PFSK-1 (cell line): Measurements from ENCODE around the gene PPARG.

Experiments used
- FOXP2 ChIP-seq: optimal IDR thresholded peaks from 2 replicates; pipeline ENCODE3; 2011; ENCODE audit warnings: borderline replicate concordance, control low read depth, inconsistent platforms; ENCODE audit not compliant: insufficient read depth; ENCODE audit errors: extremely low read length, extremely low read depth
- POLR2AphosphoS5 ChIP-seq: IDR thresholded peaks from 2 replicates; pipeline ENCODE4 v1.6.1; 2012; ENCODE audit warnings: low read depth, mild to moderate bottlenecking, control low read depth, low read length, moderate library complexity
- REST ChIP-seq, 2 experiments: IDR thresholded peaks; 2 replicates each; pipeline versions ENCODE4 v1.6.1 to v1.8.0; 2011 to 2012; ENCODE audit warnings: low read depth in 2 of 2, low read length in 2 of 2, control low read depth in 1 of 2, inconsistent platforms in 1 of 2, mild to moderate bottlenecking in 1 of 2, moderate library complexity in 1 of 2; ENCODE audit not compliant: insufficient read depth in 1 of 2
- SIN3A ChIP-seq: IDR thresholded peaks from 2 replicates; pipeline ENCODE4 v1.6.1; 2012; ENCODE audit warnings: mild to moderate bottlenecking, low read length, moderate library complexity, borderline replicate concordance; ENCODE audit not compliant: insufficient read depth
- TAF1 ChIP-seq: IDR thresholded peaks from 2 replicates; pipeline ENCODE4 v1.6.1; 2012; ENCODE audit warnings: low read length, control low read depth, borderline replicate concordance; ENCODE audit not compliant: insufficient read depth

GRCh38 chr3:12468757-12469156 lies 179.9 kb downstream of the PPARG start:
- no peak for TF ChIP-seq TAF1
- no peak for TF ChIP-seq POLR2AphosphoS5
- no peak for TF ChIP-seq REST (IDR thresholded peaks at IDR 0.05; ENCODE audit: insufficient read depth in 1 of 2, low read depth in 2 of 2, low read length in 2 of 2)
- TF ChIP-seq SIN3A: no peak
- no peak for TF ChIP-seq FOXP2
